Amniotic stem cell (primary cell): ENCODE results near the gene PRPF38B.

Source experiments
- DNase-seq: peaks from one replicate; lab custom pipeline; 2025; lab: John Stamatoyannopoulos, UW

The PRPF38B gene

GRCh38 chr1:108717774-108718316 is 25.7 kb downstream of the PRPF38B start:
- no peak for DNase-seq

- DNase-seq, result no peak
These were observed 27.0 kb downstream of the PRPF38B start for GRCh38 chr1:108718927-108719655.

- DNase-seq, result peak; percentile 49
These were observed 27.7 kb downstream of the PRPF38B start for GRCh38 chr1:108719656-108720435.

GRCh38 chr1:108722292-108722691 is 30.2 kb downstream of the PRPF38B start:
- DNase-seq, result no peak

GRCh38 chr1:108725906-108726305 is 33.8 kb downstream of the PRPF38B start:
- no peak for DNase-seq

GRCh38 chr1:108728327-108728923 is 36.3 kb downstream of the PRPF38B start:
- DNase-seq, result no peak

GRCh38 chr1:108729481-108729880 is 37.4 kb downstream of the PRPF38B start:
- DNase-seq, result no peak

- DNase-seq, result no peak
These were observed 40.3 kb downstream of the PRPF38B start for GRCh38 chr1:108732398-108732797.

GRCh38 chr1:108734171-108734865 is 42.2 kb downstream of the PRPF38B start:
- no peak for DNase-seq

GRCh38 chr1:108742253-108742652 is 50.1 kb downstream of the PRPF38B start:
- no peak for DNase-seq

- no peak for DNase-seq
These were observed 53.9 kb downstream of the PRPF38B start for GRCh38 chr1:108745980-108746381.

- DNase-seq, result peak; percentile 98
These were observed 54.5 kb downstream of the PRPF38B start, which contains the start of gene STXBP3 for GRCh38 chr1:108746382-108747170. Gene STXBP3, plus strand, starts transcription at chr1:108746674. Its CDS starts 64 bp downstream, at chr1:108746738.

GRCh38 chr1:108747171-108747850 is 55.2 kb downstream of the PRPF38B start:
- peak; percentile 91 for DNase-seq

- no peak for DNase-seq
These were observed 55.8 kb downstream of the PRPF38B start for GRCh38 chr1:108747898-108748297.

GRCh38 chr1:108749081-108749480 is 57.0 kb downstream of the PRPF38B start:
- no peak for DNase-seq

GRCh38 chr1:108750476-108751181 is 58.5 kb downstream of the PRPF38B start:
- DNase-seq, result no peak
